Body of pancreas (tissue), 4 donors: Measurements from ENCODE around the gene MORN1. TPM values are rescaled to one million over a fixed set of nuclear protein-coding genes. Genes with fewer than 3 reads are reported as not detected.
A peak's percentile ranks its signal among the peaks of the same experiment; 100 is the strongest.

Source experiments
- ATAC-seq: fragments of 150-250 bp; one replicate; pipeline ENCODE4 v1.9.1; 2016
- DNase-seq, 4 donors: peaks; one replicate each; pipeline ENCODE4 v3.0.0-alpha.2; 2019
- H3K27ac ChIP-seq, 4 donors: fragments of 200-600 bp; sonication (generic); 1 replicate in 3 of 4; 2 replicates in 1 of 4; pipeline versions ENCODE4 v1.5.1 to v1.6.1; 2016 to 2019; ENCODE audit warnings: mild to moderate bottlenecking in 1 of 4, mixed read lengths in 1 of 4, moderate library complexity in 1 of 4
- H3K27me3 ChIP-seq, 2 donors: fragments of 200-600 bp; sonication (generic); one replicate each; pipeline ENCODE4 v1.6.0; 2016; ENCODE audit warnings: mild to moderate bottlenecking in 1 of 2
- H3K36me3 ChIP-seq, 2 donors: fragments of 200-600 bp; sonication (generic); replicated peaks in 1 of 2; 2 replicates each; pipeline ENCODE4 v1.5.1; 2016; ENCODE audit warnings: low read depth in 2 of 2; ENCODE audit not compliant: insufficient read depth in 1 of 2
- H3K4me1 ChIP-seq: fragments of 200-600 bp; sonication (generic); one replicate; pipeline ENCODE4 v1.6.0; 2016
- H3K4me3 ChIP-seq, 2 donors: fragments of 200-600 bp; sonication (generic); 1 replicate in 1 of 2; 2 replicates in 1 of 2; pipeline ENCODE4 v1.5.1; 2016 to 2019
- H3K9me3 ChIP-seq, 3 donors: fragments of 200-600 bp; sonication (generic); 1 replicate in 2 of 3; 2 replicates in 1 of 3; pipeline ENCODE4 v1.5.1; 2016
- CTCF ChIP-seq, 7 experiments: fragments of 450-650 bp in 4 of 7; fragments of 200-600 bp in 3 of 7; sonication (generic) in 3 of 7; IDR thresholded peaks; one replicate each; pipeline ENCODE4 v1.5.1; 2016 to 2019; ENCODE audit warnings: antibody characterized with exemption in 7 of 7
- POLR2A ChIP-seq, 3 donors: fragments of 450-650 bp; IDR thresholded peaks; one replicate each; pipeline ENCODE4 v1.6.1; 2016; ENCODE audit warnings: antibody characterized with exemption in 3 of 3, mild to moderate bottlenecking in 2 of 3
- WGBS, 2 donors: methylation state at CpG; one replicate each; pipeline ENCODE4 v1.1.5; 2017; 5-methylcytosine and 5-hydroxymethylcytosine counted together
- intact Hi-C: fragments of 100-400 bp; cut with DNase I; formaldehyde crosslinking; loops from one replicate; pipeline ENCODE4 v1.15.1; 2023
- total RNA-seq, 2 donors: library from RNA; depleted of rRNA; stranded (reverse); fragments of >200 nt; gene quantifications; one replicate each; pipeline ENCODE4 v1.1.0, GENCODE V29; 2016

Gene MORN1
- total RNA-seq, 2 donors from 2014 or later: 7.0 to 17.8 TPM

GRCh38 chr1:2415337-2415736 lies 24.0 kb upstream of the MORN1 start:
- Histone ChIP-seq H3K27ac (no peak overlapping the region), H3K27me3 (peaks cover 0 to 14% of the 10 kb centered on the region in 2 donors), H3K36me3 (no peaks in the 10 kb centered on the region), H3K9me3 (no peaks in the 10 kb centered on the region), H3K4me3 (no peak overlapping the region), H3K4me1 (peaks cover 36% of the 10 kb centered on the region)
- ATAC-seq (no peak), DNase-seq (no peak)
- intact Hi-C loops: loop anchor here (5.0 kb wide), 2 partner anchors 122 to 372 kb away; no protein-coding TSS in a partner anchor
- TF ChIP-seq POLR2A (IDR thresholded peaks at IDR 0.05) (no peak), CTCF (IDR thresholded peaks at IDR 0.05) (no peak)
- 61 to 76% methylated on average over 7 to 11 of the region's 11 CpGs for WGBS, 2 donors

- no peaks in the 10 kb centered on the region for H3K36me3 ChIP-seq
- WGBS, 2 donors: 3 to 4% methylated on average over 20 to 25 of the region's 25 CpGs
- DNase-seq (peak; percentile 75 to 79 (median 78)), ATAC-seq (peak; percentile 21)
- H3K4me1 ChIP-seq: peaks cover 36% of the 10 kb centered on the region
- no peaks in the 10 kb centered on the region for H3K9me3 ChIP-seq
- H3K4me3 ChIP-seq: no peak overlapping the region
- peaks cover 0 to 11% of the 10 kb centered on the region in 2 donors for H3K27me3 ChIP-seq
- intact Hi-C loops: no loop called here
- no peak overlapping the region for H3K27ac ChIP-seq
- TF ChIP-seq CTCF (IDR thresholded peaks at IDR 0.05): peak; percentile 84 to 94 (median 90)
- TF ChIP-seq POLR2A (IDR thresholded peaks at IDR 0.05): no peak
Measured at GRCh38 chr1:2414297-2414958, 23.1 kb upstream of the MORN1 start.

- ATAC-seq: no peak
- Histone ChIP-seq H3K9me3 (no peaks in the 10 kb centered on the region), H3K4me1 (peaks cover 36% of the 10 kb centered on the region), H3K27me3 (peaks cover 0 to 6% of the 10 kb centered on the region in 2 donors), H3K27ac (peak overlapping the region in 3 of 4 donors; percentile 50 to 86 (median 84)), H3K36me3 (no peaks in the 10 kb centered on the region), H3K4me3 (peak overlapping the region in 1 of 2 donors; percentile 47)
- intact Hi-C loops: no loop called here
- 0 to 37% methylated on average over 2 to 25 of the region's 28 CpGs for WGBS, 2 donors
- TF ChIP-seq CTCF (IDR thresholded peaks at IDR 0.05): no peak
- TF ChIP-seq POLR2A (IDR thresholded peaks at IDR 0.05): no peak
- DNase-seq: no peak
Measured at GRCh38 chr1:2413495-2414296, 22.3 kb upstream of the MORN1 start.

- peaks cover 0 to 6% of the 10 kb centered on the region in 2 donors for H3K27me3 ChIP-seq
- H3K4me1 ChIP-seq: peaks cover 36% of the 10 kb centered on the region
- peak; percentile 58 for ATAC-seq
- peak overlapping the region; percentile 47 to 73 for H3K4me3 ChIP-seq
- 0 to 2% methylated on average over 10 to 52 of the region's 66 CpGs for WGBS, 2 donors
- intact Hi-C loops: no loop called here
- H3K36me3 ChIP-seq: no peaks in the 10 kb centered on the region
- DNase-seq: peak; percentile 30 to 50 (median 42)
- H3K27ac ChIP-seq: peak overlapping the region; percentile 50 to 86 (median 76)
- TF ChIP-seq POLR2A (IDR thresholded peaks at IDR 0.05) (peak in 2 of 3 donors; percentile 51 to 66), CTCF (IDR thresholded peaks at IDR 0.05) (no peak)
- H3K9me3 ChIP-seq: no peaks in the 10 kb centered on the region
Measured at GRCh38 chr1:2412773-2413494, 21.6 kb upstream of the MORN1 start.
